Measurements from ENCODE around the gene DCXR. TPM values are rescaled to one million over a fixed set of nuclear protein-coding genes. Genes with fewer than 3 reads are reported as not detected.

The DCXR gene
- total RNA-seq, 1 donor from 2014 or later: 36.5 TPM

DNA sequence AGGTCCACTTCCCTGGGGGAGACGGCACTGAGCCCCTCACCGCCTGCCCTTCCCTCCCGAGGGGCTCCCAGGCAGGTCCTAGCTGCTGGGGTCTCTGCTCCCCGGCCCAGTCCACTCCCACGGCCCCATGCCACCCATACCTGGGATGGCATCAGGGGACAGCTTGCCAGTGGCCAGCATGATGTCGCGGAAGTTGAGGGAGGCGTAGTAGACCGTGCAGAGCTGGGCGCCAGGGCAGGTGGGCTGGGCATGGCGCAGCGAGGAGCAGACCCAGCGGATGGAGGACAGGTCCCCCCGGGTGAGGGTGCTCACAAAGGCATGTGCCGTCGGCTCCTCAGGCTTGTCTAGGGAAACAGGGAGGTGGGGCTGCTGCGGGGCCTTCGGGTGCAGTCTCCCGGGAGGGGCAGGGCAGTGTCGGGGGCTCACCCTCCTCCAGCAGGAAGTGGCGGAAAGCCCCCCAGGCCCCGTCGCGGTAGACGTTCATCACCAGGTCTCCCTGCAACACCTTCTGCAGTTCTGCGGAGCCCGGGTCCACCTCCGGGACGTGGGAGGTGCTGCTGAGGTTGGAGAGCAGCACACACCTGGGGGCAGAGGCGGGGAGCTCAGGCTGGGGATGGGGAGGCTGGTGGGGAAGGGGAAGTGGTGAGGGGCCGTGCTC lies 47.0 kb upstream of the DCXR start:
- Histone ChIP-seq H3K9ac (no peak overlapping the region), H3F3A (ENCODE audit: low read depth) (peaks cover 9% of the 10 kb centered on the region), H3K27ac (no peak overlapping the region), H2AFZ (replicated peaks) (no peak overlapping the region), H3K36me3 (no peaks in the 10 kb centered on the region), H3K79me2 (ENCODE audit: low read depth) (no peaks in the 10 kb centered on the region), H3K4me3 (no peak overlapping the region), H3K4me2 (no peak overlapping the region), H4K20me1 (ENCODE audit: low read depth) (peaks cover 91% of the 10 kb centered on the region), H3K9me3 (ENCODE audit: low read depth) (no peaks in the 10 kb centered on the region), H3K4me1 (no peaks in the 10 kb centered on the region), H3K27me3 (no peaks in the 10 kb centered on the region)
- Mint-ChIP-seq H3K4me3 (no peak overlapping the region), H3K9me3 (no peaks in the 10 kb centered on the region), H3K27ac (no peak overlapping the region), H3K36me3 (peaks cover 2% of the 10 kb centered on the region), H3K4me1 (no peaks in the 10 kb centered on the region), H3K27me3 (ENCODE audit: insufficient read depth, low read depth) (no peaks in the 10 kb centered on the region)
- no peak for TF ChIP-seq EZH2 (IDR thresholded peaks at IDR 0.05)
- TF ChIP-seq, protein P1, sequence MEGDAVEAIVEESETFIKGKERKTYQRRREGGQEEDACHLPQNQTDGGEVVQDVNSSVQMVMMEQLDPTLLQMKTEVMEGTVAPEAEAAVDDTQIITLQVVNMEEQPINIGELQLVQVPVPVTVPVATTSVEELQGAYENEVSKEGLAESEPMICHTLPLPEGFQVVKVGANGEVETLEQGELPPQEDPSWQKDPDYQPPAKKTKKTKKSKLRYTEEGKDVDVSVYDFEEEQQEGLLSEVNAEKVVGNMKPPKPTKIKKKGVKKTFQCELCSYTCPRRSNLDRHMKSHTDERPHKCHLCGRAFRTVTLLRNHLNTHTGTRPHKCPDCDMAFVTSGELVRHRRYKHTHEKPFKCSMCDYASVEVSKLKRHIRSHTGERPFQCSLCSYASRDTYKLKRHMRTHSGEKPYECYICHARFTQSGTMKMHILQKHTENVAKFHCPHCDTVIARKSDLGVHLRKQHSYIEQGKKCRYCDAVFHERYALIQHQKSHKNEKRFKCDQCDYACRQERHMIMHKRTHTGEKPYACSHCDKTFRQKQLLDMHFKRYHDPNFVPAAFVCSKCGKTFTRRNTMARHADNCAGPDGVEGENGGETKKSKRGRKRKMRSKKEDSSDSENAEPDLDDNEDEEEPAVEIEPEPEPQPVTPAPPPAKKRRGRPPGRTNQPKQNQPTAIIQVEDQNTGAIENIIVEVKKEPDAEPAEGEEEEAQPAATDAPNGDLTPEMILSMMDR (IDR thresholded peaks at IDR 0.05): no peak
- TF ChIP-seq EZH2phosphoT487 (IDR thresholded peaks at IDR 0.05): no peak
- DNase-seq (ENCODE audit: low spot score): no peak

DNA sequence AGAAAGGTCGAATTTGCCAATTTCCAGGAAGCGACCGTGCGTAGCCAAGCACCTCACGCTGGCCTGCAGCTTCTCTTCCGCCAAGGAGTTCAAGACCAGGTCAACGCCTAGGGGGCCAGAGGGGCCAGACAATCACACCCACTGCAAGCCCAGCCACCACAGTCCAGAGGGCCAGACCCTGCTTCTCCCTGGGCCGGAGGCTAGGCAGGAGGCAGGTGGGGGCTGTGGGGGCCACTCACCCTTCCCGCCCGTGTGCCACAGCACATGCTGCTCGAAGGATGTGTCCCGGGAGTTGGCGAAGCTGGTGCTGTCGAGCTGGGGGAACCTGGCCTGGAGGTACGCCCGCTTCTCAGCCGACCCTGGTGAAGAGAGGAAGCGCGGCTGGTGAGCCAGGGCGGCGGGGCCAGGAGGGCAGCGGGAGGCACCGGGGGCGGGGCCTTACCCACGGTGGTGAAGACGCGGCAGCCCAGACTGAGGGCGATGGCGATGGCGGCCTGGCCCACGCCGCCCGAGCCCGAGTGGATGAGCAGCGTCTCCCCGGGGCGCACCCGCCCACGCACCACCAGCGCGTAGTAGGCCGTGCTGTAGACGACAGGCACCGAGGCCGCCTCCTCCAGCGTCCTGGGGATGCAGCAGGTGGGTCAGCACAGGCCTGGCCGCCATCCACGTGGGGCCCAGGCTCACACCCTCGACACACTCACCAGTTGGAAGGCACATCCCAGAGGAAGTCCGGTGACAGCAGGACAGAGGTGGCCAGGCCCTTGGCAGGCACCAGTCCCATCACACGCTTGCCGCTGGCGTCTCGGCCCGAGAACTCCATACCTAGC lies 46.2 kb upstream of the DCXR start:
- Mint-ChIP-seq H3K9me3 (no peaks in the 10 kb centered on the region), H3K4me1 (no peaks in the 10 kb centered on the region), H3K36me3 (peaks cover 2% of the 10 kb centered on the region), H3K4me3 (no peak overlapping the region), H3K27ac (no peak overlapping the region), H3K27me3 (ENCODE audit: insufficient read depth, low read depth) (no peaks in the 10 kb centered on the region)
- no peak overlapping the region for H3K9ac ChIP-seq
- H3K27me3 ChIP-seq: no peaks in the 10 kb centered on the region
- no peak overlapping the region for H2AFZ ChIP-seq (replicated peaks)
- no peak overlapping the region for H3K27ac ChIP-seq
- no peaks in the 10 kb centered on the region for H3K79me2 ChIP-seq (ENCODE audit: low read depth)
- no peaks in the 10 kb centered on the region for H3K36me3 ChIP-seq
- peaks cover 87% of the 10 kb centered on the region for H4K20me1 ChIP-seq (ENCODE audit: low read depth)
- H3K4me2 ChIP-seq: no peak overlapping the region
- TF ChIP-seq EZH2 (IDR thresholded peaks at IDR 0.05) (no peak), EZH2phosphoT487 (IDR thresholded peaks at IDR 0.05) (no peak)
- TF ChIP-seq, protein P1 (IDR thresholded peaks at IDR 0.05): no peak
- H3K9me3 ChIP-seq (ENCODE audit: low read depth): no peaks in the 10 kb centered on the region
- no peaks in the 10 kb centered on the region for H3K4me1 ChIP-seq
- peaks cover 11% of the 10 kb centered on the region for H3F3A ChIP-seq (ENCODE audit: low read depth)
- H3K4me3 ChIP-seq: no peak overlapping the region
- no peak for DNase-seq (ENCODE audit: low spot score)

- no peaks in the 10 kb centered on the region for H3K36me3 ChIP-seq
- H3K4me1 ChIP-seq: no peaks in the 10 kb centered on the region
- no peak overlapping the region for H3K9ac ChIP-seq
- H3K4me1 Mint-ChIP-seq: peaks cover 2% of the 10 kb centered on the region
- no peak overlapping the region for H3K27ac ChIP-seq
- H3K27me3 Mint-ChIP-seq (ENCODE audit: insufficient read depth, low read depth): no peaks in the 10 kb centered on the region
- DNase-seq (ENCODE audit: low spot score): no peak
- no peaks in the 10 kb centered on the region for H3K79me2 ChIP-seq (ENCODE audit: low read depth)
- H3K27me3 ChIP-seq: no peaks in the 10 kb centered on the region
- H3F3A ChIP-seq (ENCODE audit: low read depth): peaks cover 15% of the 10 kb centered on the region
- peaks cover 5% of the 10 kb centered on the region for H3K36me3 Mint-ChIP-seq
- H3K4me2 ChIP-seq: no peak overlapping the region
- TF ChIP-seq, protein P1 (IDR thresholded peaks at IDR 0.05): no peak
- TF ChIP-seq EZH2 (IDR thresholded peaks at IDR 0.05): no peak
- TF ChIP-seq EZH2phosphoT487 (IDR thresholded peaks at IDR 0.05): no peak
- peaks cover 82% of the 10 kb centered on the region for H4K20me1 ChIP-seq (ENCODE audit: low read depth)
- H3K4me3 Mint-ChIP-seq: no peak overlapping the region
- no peaks in the 10 kb centered on the region for H3K9me3 ChIP-seq (ENCODE audit: low read depth)
- no peaks in the 10 kb centered on the region for H3K9me3 Mint-ChIP-seq
- H3K27ac Mint-ChIP-seq: no peak overlapping the region
- H2AFZ ChIP-seq (replicated peaks): no peak overlapping the region
- H3K4me3 ChIP-seq: no peak overlapping the region
Measured at GRCh38 chr17:82083009-82083408, 45.5 kb upstream of the DCXR start.

Data from neural progenitor cell (in vitro differentiated cells).